K562 (cell line): Measurements from ENCODE around the gene IPCEF1. TPM values are rescaled to one million over a fixed set of nuclear protein-coding genes. Genes with fewer than 3 reads are reported as not detected.

Experiments used
- ATAC-seq: fragments of 200-7000 bp; cut with Tn5 transposase; 3 replicates; pipeline ENCODE4 v1.9.1; 2020; ENCODE audit warnings: moderate library complexity
- BruUV-seq: library from RNA; stranded (reverse); fragments of 400-500 nt; replicated peaks from 2 replicates; lab custom pipeline; 2021; lab: Mats Ljungman, UMichigan
- CTCF ChIA-PET: fragments of 300-600 bp; formaldehyde crosslinking; extraction: SDS; loops from one replicate; lab custom pipeline; 2021; ENCODE audit warnings: low intra/inter-chr PET ratio; lab: Yijun Ruan, JAX
- POLR2A ChIA-PET: fragments of 300-600, 350-650 bp; sonication (Branson Sonifier 250); formaldehyde crosslinking; extraction: SDS; loops from one replicate; lab custom pipeline; 2021; ENCODE audit warnings: antibody characterized with exemption, inconsistent platforms; lab: Yijun Ruan, JAX
- DNase-seq, 4 experiments: peaks; one replicate each; pipeline versions ENCODE4 v3.0.0 to v3.0.0-alpha.2; 2011 to 2018; ENCODE audit warnings: low spot score in 3 of 4, mixed read lengths in 3 of 4; ENCODE audit errors: extremely low read depth in 1 of 4
- FAIRE-seq: peaks from 2 replicates; lab custom pipeline; 2011; peaks lifted over from hg19 to GRCh38; lab: Jason Lieb, UNC
- H2AFZ ChIP-seq: 2 replicates; pipeline ENCODE4 v1.6.0; 2011; ENCODE audit warnings: low read depth, low read length, control low read depth, inconsistent platforms
- H3K27ac ChIP-seq: fragments of 200-600 bp; 3 replicates; pipeline ENCODE4 v1.8.0; 2011; ENCODE audit warnings: low read depth, mild to moderate bottlenecking, control low read depth, inconsistent platforms, low read length, moderate library complexity, mixed read lengths; ENCODE audit errors: extremely low read depth
- H3K27me3 ChIP-seq, 2 experiments: fragments of 300-600 bp in 1 of 2; 2 replicates in 1 of 2; 3 replicates in 1 of 2; pipeline versions ENCODE4 v1.6.0 to v1.8.0; 2011; ENCODE audit warnings: inconsistent platforms in 2 of 2, low read length in 2 of 2, mild to moderate bottlenecking in 1 of 2, mixed read lengths in 1 of 2, moderate library complexity in 1 of 2; ENCODE audit not compliant: control insufficient read depth in 2 of 2, insufficient read depth in 2 of 2
- H3K36me3 ChIP-seq: fragments of 300-600 bp; 3 replicates; pipeline ENCODE4 v1.8.0; 2011; ENCODE audit warnings: mild to moderate bottlenecking, low read length, inconsistent platforms; ENCODE audit not compliant: control insufficient read depth, insufficient read depth
- H3K4me1 ChIP-seq, 2 experiments: fragments of 200-600 bp in 1 of 2; replicated peaks in 1 of 2; 2 replicates in 1 of 2; 3 replicates in 1 of 2; pipeline versions ENCODE4 v1.5.1 to v1.8.0; 2011; ENCODE audit warnings: inconsistent platforms in 2 of 2, low read length in 2 of 2, mild to moderate bottlenecking in 1 of 2, mixed read lengths in 1 of 2, moderate library complexity in 1 of 2; ENCODE audit not compliant: control insufficient read depth in 2 of 2, insufficient read depth in 2 of 2
- H3K4me2 ChIP-seq: 2 replicates; pipeline ENCODE4 v1.6.1; 2011; ENCODE audit warnings: low read length, control low read depth, inconsistent platforms, mixed read lengths; ENCODE audit not compliant: insufficient read depth
- H3K4me3 ChIP-seq: fragments of 200-600 bp; sonication (generic), shearing (Covaris generic); 2 replicates; pipeline ENCODE4 v1.5.1; 2016; ENCODE audit warnings: control low read depth, inconsistent platforms
- H3K79me2 ChIP-seq: fragments of 200-600 bp; 3 replicates; pipeline ENCODE4 v1.8.0; 2011; ENCODE audit warnings: low read length, inconsistent platforms; ENCODE audit not compliant: control insufficient read depth, insufficient read depth
- H3K9ac ChIP-seq, 2 experiments: 2 replicates each; pipeline versions ENCODE4 v1.6.0 to v1.6.1; 2011; ENCODE audit warnings: low read depth in 2 of 2, low read length in 2 of 2, control low read depth in 1 of 2, inconsistent platforms in 1 of 2, mild to moderate bottlenecking in 1 of 2, mixed read lengths in 1 of 2; ENCODE audit not compliant: insufficient read depth in 1 of 2
- H3K9me1 ChIP-seq: one replicate; pipeline ENCODE4 v1.6.0; 2011; ENCODE audit warnings: inconsistent platforms, mild to moderate bottlenecking, low read length, moderate library complexity; ENCODE audit not compliant: control insufficient read depth, insufficient read depth
- H3K9me3 ChIP-seq: replicated peaks from 2 replicates; pipeline ENCODE4 v1.5.1; 2011; ENCODE audit warnings: low read depth, low read length, inconsistent platforms; ENCODE audit not compliant: control insufficient read depth, insufficient read depth
- H4K20me1 ChIP-seq: replicated peaks from 2 replicates; pipeline ENCODE4 v1.6.1; 2011; ENCODE audit warnings: low read length, inconsistent platforms, mixed read lengths; ENCODE audit not compliant: control insufficient read depth, insufficient read depth
- BRF2 ChIP-seq: IDR thresholded peaks from 3 replicates; pipeline ENCODE4 v1.6.1; 2011; ENCODE audit warnings: borderline replicate concordance, mild to moderate bottlenecking; ENCODE audit not compliant: insufficient read length, insufficient read depth
- CCNT2 ChIP-seq: IDR thresholded peaks from 2 replicates; pipeline ENCODE4 v1.6.1; 2011; ENCODE audit warnings: borderline replicate concordance, low read depth, mild to moderate bottlenecking, moderate library complexity, mixed read lengths, low read length; ENCODE audit not compliant: insufficient read length; ENCODE audit errors: extremely low read depth
- HDAC8 ChIP-seq: fragments of 450-650 bp; IDR thresholded peaks from 2 replicates; pipeline ENCODE4 v1.6.1; 2016; ENCODE audit warnings: mild to moderate bottlenecking, missing genetic modification characterization, moderate library complexity, missing compliant biosample characterization
- HMGXB4 ChIP-seq: sonication (generic); formaldehyde crosslinking; IDR thresholded peaks from 2 replicates; pipeline ENCODE4 v1.8.1; 2023; ENCODE audit warnings: mild to moderate bottlenecking, missing genetic modification reagents
- MAFF ChIP-seq: IDR thresholded peaks from 2 replicates; pipeline ENCODE4 v1.6.1; 2012; ENCODE audit warnings: low read length, improper control_type of control experiment
- MTA2 ChIP-seq: fragments of 450-650 bp; IDR thresholded peaks from 2 replicates; pipeline ENCODE4 v1.6.1; 2016; ENCODE audit warnings: low read depth
- NCOR1 ChIP-seq: fragments of 450-650 bp; IDR thresholded peaks from 2 replicates; pipeline ENCODE4 v1.6.1; 2016; ENCODE audit warnings: mild to moderate bottlenecking, moderate library complexity
- RAD51 ChIP-seq: fragments of 450-650 bp; IDR thresholded peaks from 2 replicates; pipeline ENCODE4 v1.7.1; 2016; ENCODE audit warnings: low read depth, mild to moderate bottlenecking, borderline replicate concordance
- TFAP4 ChIP-seq: sonication (generic); formaldehyde crosslinking; IDR thresholded peaks from 2 replicates; pipeline ENCODE4 v1.8.0; 2022; ENCODE audit warnings: missing genetic modification reagents, mild to moderate bottlenecking, moderate library complexity, borderline replicate concordance
- ZBED1 ChIP-seq: IDR thresholded peaks from 2 replicates; pipeline ENCODE4 v1.6.1; 2014
- ZC3H4 ChIP-seq: sonication (generic); formaldehyde crosslinking; IDR thresholded peaks from 2 replicates; pipeline ENCODE4 v1.9.0; 2021; ENCODE audit warnings: missing genetic modification reagents, borderline replicate concordance
- ZFP36 ChIP-seq: fragments of 150-350 bp; IDR thresholded peaks from 2 replicates; pipeline ENCODE4 v1.6.1; 2018; ENCODE audit warnings: low read length, low read depth; ENCODE audit not compliant: partially characterized antibody
- ZMIZ1 ChIP-seq, 2 experiments: fragments of 150-350 bp in 1 of 2; IDR thresholded peaks; 2 replicates each; pipeline ENCODE4 v1.6.1; 2012 to 2016; ENCODE audit warnings: low read depth in 2 of 2, low read length in 2 of 2, mild to moderate bottlenecking in 1 of 2, moderate library complexity in 1 of 2
- WGBS: fragments of 100-300 bp; shearing (Covaris generic); methylation state at CpG from one replicate; pipeline ENCODE4 v1.1.6; 2016; ENCODE audit warnings: low coverage, mixed read lengths; ENCODE audit not compliant: insufficient coverage; ENCODE audit errors: missing lambda C conversion rate; 5-methylcytosine and 5-hydroxymethylcytosine counted together
- in situ Hi-C: fragments of 300-500 bp; cut with MboI; formaldehyde crosslinking; loops from 4 replicates; pipeline ENCODE4 v1.15.0; 2018; ENCODE audit warnings: inconsistent platforms, mixed read lengths
- intact Hi-C: fragments of 100-400 bp; cut with micrococcal nuclease; formaldehyde crosslinking; loops from 2 replicates; pipeline ENCODE4 v1.14.2; 2022
- polyA plus RNA-seq, 8 experiments: library from polyadenylated mRNA; depleted of rRNA in 4 of 8; stranded (reverse) in 5 of 8; unstranded in 3 of 8; fragments of >200 nt; fragmentation: Nextera tagmentation in 2 of 8; fragmentation: Illumina TruSeq in 1 of 8; extraction: Ambion mirVana in 2 of 8; extraction: Trizol in 1 of 8; gene quantifications; 2 replicates each; pipeline versions ENCODE4 v1.2.1 to v1.2.3, GENCODE V29; 2011 to 2014; ENCODE audit warnings: inconsistent platforms in 1 of 8, missing spikeins in 1 of 8
- total RNA-seq, 7 experiments: library from RNA; depleted of rRNA in 6 of 7; stranded (reverse); fragments of >200 nt in 6 of 7; fragmentation: Illumina TruSeq in 2 of 7; extraction: Trizol in 2 of 7; gene quantifications; 2 replicates each; pipeline versions ENCODE4 v1.2.1 to v1.2.3, GENCODE V29; 2011 to 2021; ENCODE audit warnings: low replicate concordance in 1 of 7

Gene IPCEF1
- total and polyA plus RNA-seq, 9 of the 15 experiments (the other 6 are each of a cell fraction or from before 2014, with no cell fraction given), result 0.14 to 0.18 TPM; not detected in 7

- TF ChIP-seq ZMIZ1 (IDR thresholded peaks at IDR 0.05; ENCODE audit: low read depth in 2 of 2, low read length in 2 of 2), result no peak
These were observed at the start of gene IPCEF1 (continued) for GRCh38 chr6:154356690-154357089.

- H3K27ac ChIP-seq, result no peak overlapping the region
- H4K20me1 ChIP-seq, result no peaks in the 10 kb centered on the region
- in situ Hi-C loops, result no loop called here
- no peaks in the 10 kb centered on the region for H3K9me3 ChIP-seq
- DNase-seq (no peak), ATAC-seq (no peak), FAIRE-seq (no peak)
- intact Hi-C loops, result no loop called here
- no peaks in the 10 kb centered on the region for H3K9me1 ChIP-seq
- no peak overlapping the region for H2AFZ ChIP-seq
- no peaks in the 10 kb centered on the region for H3K4me1 ChIP-seq
- ChIA-PET CTCF (no interaction called here), POLR2A (interaction anchor here (0.6 kb wide), 1 partner anchor 21 kb away, joined by 3 read pairs; no protein-coding TSS in a partner anchor)
- H3K79me2 ChIP-seq, result no peaks in the 10 kb centered on the region
- no peak overlapping the region for H3K4me3 ChIP-seq
- H3K27me3 ChIP-seq, result no peaks in the 10 kb centered on the region
- H3K4me2 ChIP-seq, result no peak overlapping the region
- 95% methylated on average over 19 of the region's 20 CpGs for WGBS
- H3K9ac ChIP-seq, result no peak overlapping the region
- BruUV-seq, result no TSS peak
- H3K36me3 ChIP-seq, result peaks cover 60% of the 10 kb centered on the region
- TF ChIP-seq HMGXB4 (no peak), RAD51 (no peak), TFAP4 (CRISPR knock-in tag) (no peak), NCOR1 (no peak), HDAC8 (tag) (no peak), MTA2 (no peak), CCNT2 (no peak), MAFF (no peak), BRF2 (no peak), ZFP36 (no peak), ZC3H4 (CRISPR knock-in tag) (no peak), ZBED1 (no peak)
These were observed 49.7 kb upstream of the IPCEF1 start for GRCh38 chr6:154406301-154406700.
